ENCODE results near the gene INSR. TPM values are rescaled to one million over a fixed set of nuclear protein-coding genes. Genes with fewer than 3 reads are reported as not detected.
"Not testable (repeated sequence)": the region's sequence is repeated elsewhere in the genome, so short reads cannot be mapped to it uniquely, and the experiment has no call there.

Gene INSR
- total RNA-seq, 2 experiments from 2014 or later = 0.42 to 1.1 TPM

- ChIA-PET POLR2A (no interaction called here), CTCF (no interaction called here)
- Mint-ChIP-seq H3K9me3 (ENCODE audit: insufficient read depth) (no peaks in the 10 kb centered on the region), H3K27me3 (ENCODE audit: low read depth) (peaks cover 7% of the 10 kb centered on the region), H3K4me1 (ENCODE audit: low read depth) (peaks cover 18% of the 10 kb centered on the region), H3K4me3 (no peak overlapping the region), H3K36me3 (ENCODE audit: low read depth) (no peaks in the 10 kb centered on the region), H3K27ac (no peak overlapping the region)
- no peak for ATAC-seq
- no peak for DNase-seq
These were observed 82.8 kb downstream of the INSR start for GRCh38 chr19:7211191-7211951.

- Mint-ChIP-seq H3K4me1 (ENCODE audit: low read depth) (peaks cover 19% of the 10 kb centered on the region), H3K27ac (no peak overlapping the region), H3K36me3 (ENCODE audit: low read depth) (no peaks in the 10 kb centered on the region), H3K4me3 (no peak overlapping the region), H3K9me3 (ENCODE audit: insufficient read depth) (no peaks in the 10 kb centered on the region), H3K27me3 (ENCODE audit: low read depth) (peaks cover 7% of the 10 kb centered on the region)
- ATAC-seq = no peak
- ChIA-PET POLR2A (no interaction called here), CTCF (no interaction called here)
- no peak for DNase-seq
These were observed 83.9 kb downstream of the INSR start for GRCh38 chr19:7210359-7210758.

- POLR2A ChIA-PET, H3K4me3 Mint-ChIP-seq: not testable (repeated sequence)
These were observed 84.5 kb downstream of the INSR start for GRCh38 chr19:7209597-7210325.

GRCh38 chr19:7209036-7209435 is 85.2 kb downstream of the INSR start:
- DNase-seq; H3K4me3 Mint-ChIP-seq; H3K36me3 Mint-ChIP-seq (ENCODE audit: low read depth); H3K27me3 Mint-ChIP-seq (ENCODE audit: low read depth); H3K27ac Mint-ChIP-seq; POLR2A ChIA-PET; ATAC-seq; H3K9me3 Mint-ChIP-seq (ENCODE audit: insufficient read depth): not testable (repeated sequence)
- CTCF ChIA-PET = interaction anchor here (1.1 kb wide), 1 partner anchor 59 kb away, joined by 3 read pairs; no protein-coding TSS in a partner anchor
- H3K4me1 Mint-ChIP-seq (ENCODE audit: low read depth) = peaks cover 19% of the 10 kb centered on the region

More at GRCh38 chr19:7209597-7210325, 84.5 kb downstream of the INSR start:
- H3K36me3 Mint-ChIP-seq (ENCODE audit: low read depth); H3K27ac Mint-ChIP-seq; ATAC-seq; DNase-seq; H3K9me3 Mint-ChIP-seq (ENCODE audit: insufficient read depth); CTCF ChIA-PET; H3K27me3 Mint-ChIP-seq (ENCODE audit: low read depth): not testable (repeated sequence)
- H3K4me1 Mint-ChIP-seq (ENCODE audit: low read depth) = peaks cover 19% of the 10 kb centered on the region

- CTCF ChIA-PET = no interaction called here
- H3K9me3 Mint-ChIP-seq (ENCODE audit: insufficient read depth) = no peaks in the 10 kb centered on the region
These were observed 90.9 kb downstream of the INSR start for GRCh38 chr19:7203332-7203731.

GRCh38 chr19:7202888-7203287 is 91.3 kb downstream of the INSR start:
- CTCF ChIA-PET = no interaction called here
- H3K36me3 Mint-ChIP-seq (ENCODE audit: low read depth) = no peaks in the 10 kb centered on the region

More at GRCh38 chr19:7203332-7203731, 90.9 kb downstream of the INSR start:
- Mint-ChIP-seq H3K27me3 (ENCODE audit: low read depth) (peaks cover 21% of the 10 kb centered on the region), H3K27ac (no peak overlapping the region), H3K36me3 (ENCODE audit: low read depth) (no peaks in the 10 kb centered on the region), H3K4me1 (ENCODE audit: low read depth) (peaks cover 28% of the 10 kb centered on the region), H3K4me3 (no peak overlapping the region)
- POLR2A ChIA-PET = no interaction called here
- ATAC-seq (no peak), DNase-seq (no peak)

GRCh38 chr19:7200736-7201135 is 93.5 kb downstream of the INSR start:
- DNase-seq (no peak), ATAC-seq (no peak)
- CTCF ChIA-PET = interaction anchor here (1.0 kb wide), 1 partner anchor 9 kb away, joined by 3 read pairs; no protein-coding TSS in a partner anchor
- no peaks in the 10 kb centered on the region for H3K36me3 Mint-ChIP-seq (ENCODE audit: low read depth)
- no peak overlapping the region for H3K27ac Mint-ChIP-seq
- H3K9me3 Mint-ChIP-seq (ENCODE audit: insufficient read depth) = no peaks in the 10 kb centered on the region
- H3K4me1 Mint-ChIP-seq (ENCODE audit: low read depth) = peaks cover 22% of the 10 kb centered on the region
- no peak overlapping the region for H3K4me3 Mint-ChIP-seq
- peaks cover 21% of the 10 kb centered on the region for H3K27me3 Mint-ChIP-seq (ENCODE audit: low read depth)
- POLR2A ChIA-PET = no interaction called here

More at GRCh38 chr19:7202888-7203287, 91.3 kb downstream of the INSR start:
- no peak overlapping the region for H3K4me3 Mint-ChIP-seq
- H3K27me3 Mint-ChIP-seq (ENCODE audit: low read depth) = peaks cover 21% of the 10 kb centered on the region
- no peak overlapping the region for H3K27ac Mint-ChIP-seq
- no peak for ATAC-seq
- H3K9me3 Mint-ChIP-seq (ENCODE audit: insufficient read depth) = no peaks in the 10 kb centered on the region
- POLR2A ChIA-PET = no interaction called here
- DNase-seq = no peak
- H3K4me1 Mint-ChIP-seq (ENCODE audit: low read depth) = peaks cover 24% of the 10 kb centered on the region

- no peak overlapping the region for H3K27ac Mint-ChIP-seq
- peaks cover 21% of the 10 kb centered on the region for H3K27me3 Mint-ChIP-seq (ENCODE audit: low read depth)
- DNase-seq (no peak), ATAC-seq (no peak)
- H3K4me1 Mint-ChIP-seq (ENCODE audit: low read depth) = peaks cover 22% of the 10 kb centered on the region
- ChIA-PET POLR2A (no interaction called here), CTCF (no interaction called here)
- H3K36me3 Mint-ChIP-seq (ENCODE audit: low read depth) = no peaks in the 10 kb centered on the region
- H3K9me3 Mint-ChIP-seq (ENCODE audit: insufficient read depth) = no peaks in the 10 kb centered on the region
- H3K4me3 Mint-ChIP-seq = no peak overlapping the region
These were observed 94.3 kb downstream of the INSR start for GRCh38 chr19:7199613-7200533.

- POLR2A ChIA-PET = no interaction called here
- Mint-ChIP-seq H3K4me1 (ENCODE audit: low read depth) (peaks cover 22% of the 10 kb centered on the region), H3K9me3 (ENCODE audit: insufficient read depth) (no peaks in the 10 kb centered on the region), H3K27me3 (ENCODE audit: low read depth) (peaks cover 19% of the 10 kb centered on the region), H3K27ac (peak overlapping the region; percentile 86), H3K4me3 (peak overlapping the region; percentile 69), H3K36me3 (ENCODE audit: low read depth) (no peaks in the 10 kb centered on the region)
- DNase-seq = peak; percentile 92
- CTCF ChIA-PET = no interaction called here
- peak; percentile 92 for ATAC-seq
These were observed 96.2 kb downstream of the INSR start for GRCh38 chr19:7197760-7198696.

- H3K4me3 Mint-ChIP-seq = peak overlapping the region; percentile 69
- peaks cover 23% of the 10 kb centered on the region for H3K27me3 Mint-ChIP-seq (ENCODE audit: low read depth)
- ATAC-seq = peak; percentile 65
- peak overlapping the region; percentile 86 for H3K27ac Mint-ChIP-seq
- peak; percentile 87 for DNase-seq
- no peaks in the 10 kb centered on the region for H3K36me3 Mint-ChIP-seq (ENCODE audit: low read depth)
- no peaks in the 10 kb centered on the region for H3K9me3 Mint-ChIP-seq (ENCODE audit: insufficient read depth)
- CTCF ChIA-PET = no interaction called here
- POLR2A ChIA-PET = no interaction called here
- peaks cover 28% of the 10 kb centered on the region for H3K4me1 Mint-ChIP-seq (ENCODE audit: low read depth)
These were observed 97.0 kb downstream of the INSR start for GRCh38 chr19:7197119-7197759.

- POLR2A ChIA-PET = no interaction called here
- CTCF ChIA-PET = no interaction called here
- no peaks in the 10 kb centered on the region for H3K9me3 Mint-ChIP-seq (ENCODE audit: insufficient read depth)
- no peak for ATAC-seq
- peak overlapping the region; percentile 86 for H3K27ac Mint-ChIP-seq
- peaks cover 33% of the 10 kb centered on the region for H3K4me1 Mint-ChIP-seq (ENCODE audit: low read depth)
- H3K36me3 Mint-ChIP-seq (ENCODE audit: low read depth) = no peaks in the 10 kb centered on the region
- H3K4me3 Mint-ChIP-seq = peak overlapping the region; percentile 69
- peaks cover 23% of the 10 kb centered on the region for H3K27me3 Mint-ChIP-seq (ENCODE audit: low read depth)
- no peak for DNase-seq
These were observed 97.5 kb downstream of the INSR start for GRCh38 chr19:7196763-7197118.
